Measurements from ENCODE around the gene APMAP.

The APMAP gene

DNA sequence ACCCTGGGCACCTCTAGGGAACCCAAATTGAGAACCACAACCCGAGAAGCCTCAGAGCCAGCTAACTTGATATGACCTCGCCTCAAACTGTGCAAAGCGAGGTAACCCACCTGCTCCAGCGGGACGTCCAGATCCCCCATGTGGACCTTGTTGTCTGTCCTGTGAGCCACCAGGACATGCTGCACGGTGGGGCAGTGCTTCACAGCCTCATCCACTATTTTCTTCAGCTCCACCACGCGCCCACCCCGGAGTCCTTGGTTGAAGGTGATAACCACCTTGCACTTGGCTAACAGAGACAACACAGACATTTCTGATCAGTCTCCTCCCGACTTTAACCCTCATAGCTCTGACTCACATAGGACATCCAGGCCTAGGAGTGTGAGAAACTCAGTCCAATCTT, 30.8 kb upstream of the APMAP start:
- DNase-seq: no peak

DNA sequence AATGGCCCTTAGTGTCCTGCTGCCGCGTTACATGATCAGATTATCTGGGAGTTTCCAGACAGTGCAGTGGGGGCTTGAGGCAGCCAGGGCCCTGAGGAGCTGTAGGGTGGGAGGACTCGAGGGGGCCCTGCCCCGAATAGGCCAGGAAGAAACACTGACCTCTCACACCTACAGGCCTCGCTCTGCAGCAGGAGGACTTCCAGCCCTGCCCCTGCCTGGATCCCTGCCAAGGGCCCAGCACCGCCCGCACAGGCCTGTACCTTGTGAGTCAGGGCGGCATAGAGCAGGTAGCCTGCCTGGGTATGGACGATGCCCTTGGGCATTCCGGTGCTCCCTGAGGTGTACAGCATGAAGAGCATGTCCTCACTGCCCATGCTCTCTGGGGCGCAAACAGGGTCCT, 30.1 kb upstream of the APMAP start:
- DNase-seq: no peak

DNA sequence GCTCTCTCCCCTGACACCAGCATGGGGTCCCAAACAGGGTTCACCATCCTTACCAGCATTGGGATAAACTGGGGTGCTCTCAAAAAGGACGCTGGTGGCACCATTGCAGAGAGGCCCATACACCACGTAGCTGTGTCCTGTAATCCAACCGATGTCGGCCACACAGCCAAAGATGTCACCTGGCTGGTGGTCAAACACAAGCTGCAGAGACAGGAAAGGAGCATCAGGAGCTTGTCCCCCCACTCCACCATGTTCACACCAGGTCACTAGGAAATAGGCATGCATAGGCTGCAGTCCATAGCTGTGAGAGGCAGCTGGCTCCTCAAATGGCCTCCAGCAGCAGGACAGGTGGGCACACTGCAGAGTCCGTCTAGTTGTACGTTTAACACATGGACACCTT, 28.8 kb upstream of the APMAP start:
- DNase-seq: no peak

DNA sequence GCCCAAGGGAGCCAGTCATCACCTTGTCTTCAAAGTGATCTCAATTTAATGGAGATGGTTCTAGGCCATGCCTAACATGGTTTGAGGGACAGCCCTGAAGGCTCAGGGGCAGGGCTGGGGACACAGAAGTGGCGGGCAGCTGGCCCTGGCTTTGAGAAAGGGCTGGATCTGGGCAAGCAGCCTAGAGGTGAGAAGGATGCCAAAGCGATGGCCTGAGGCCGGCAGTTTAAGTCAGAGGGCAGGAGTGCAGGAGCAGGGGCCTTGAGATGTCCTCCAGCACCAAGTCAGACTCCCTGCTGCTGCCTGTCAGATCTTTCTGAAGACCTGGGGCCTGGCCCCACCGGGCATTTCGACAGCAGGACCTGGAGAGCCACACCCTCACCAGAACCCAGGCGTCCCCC, 28.4 kb upstream of the APMAP start:
- DNase-seq: no peak

DNA sequence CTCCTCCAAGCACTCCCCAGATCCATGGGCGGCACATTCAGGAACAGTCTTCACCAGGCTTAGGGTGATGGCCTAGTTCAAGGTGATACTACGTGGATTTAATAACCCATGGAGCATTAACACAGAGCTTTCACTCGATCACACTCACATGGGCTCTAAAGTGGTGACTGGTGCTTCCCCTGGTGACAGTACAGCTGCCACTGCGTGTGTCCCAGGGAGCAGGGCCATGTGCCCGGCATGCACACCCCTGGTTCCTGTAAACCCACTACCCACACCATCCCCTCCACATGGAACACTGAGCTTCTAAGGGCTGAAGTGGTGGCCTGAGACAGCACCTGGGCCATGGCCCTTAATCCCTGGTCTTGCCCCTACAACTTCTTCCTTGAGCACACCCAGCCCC, 27.8 kb upstream of the APMAP start:
- DNase-seq: no peak

DNA sequence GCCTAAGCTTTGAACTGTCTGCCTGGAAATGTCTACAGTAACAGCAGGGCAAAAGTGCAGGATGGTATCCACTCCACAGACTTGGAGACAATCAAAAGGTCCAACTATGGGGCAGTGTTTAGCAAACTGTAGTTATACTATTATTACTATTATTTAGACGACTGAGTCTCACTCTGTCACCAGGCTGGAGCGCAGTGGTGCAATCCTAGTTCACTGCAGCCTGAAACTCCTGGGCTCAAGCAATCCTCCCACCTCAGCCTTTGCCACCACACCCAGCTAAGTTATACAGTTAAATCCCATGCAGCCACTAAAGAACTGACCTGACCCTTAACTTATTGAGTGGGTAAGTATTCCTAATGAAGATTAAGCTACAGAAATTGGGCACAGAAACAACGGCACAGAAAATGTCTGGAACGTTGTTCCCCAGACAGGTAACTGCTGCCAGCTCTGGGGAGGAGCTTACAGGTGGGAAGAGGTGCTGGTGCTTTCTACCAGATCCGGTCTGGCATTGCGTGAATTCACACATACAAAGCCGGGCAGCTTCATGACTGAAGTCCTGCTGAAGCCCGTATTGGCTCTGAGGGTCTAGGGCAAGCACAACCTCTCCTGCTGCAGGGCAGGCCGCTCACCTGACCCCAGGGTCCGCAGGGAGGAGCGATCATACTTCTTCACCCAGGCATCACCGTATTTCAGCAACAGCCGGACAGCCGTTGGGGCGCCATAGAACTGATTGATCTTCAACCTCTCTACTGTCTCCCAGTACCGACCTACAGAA, 27.0 kb upstream of the APMAP start:
- DNase-seq: no peak

DNA sequence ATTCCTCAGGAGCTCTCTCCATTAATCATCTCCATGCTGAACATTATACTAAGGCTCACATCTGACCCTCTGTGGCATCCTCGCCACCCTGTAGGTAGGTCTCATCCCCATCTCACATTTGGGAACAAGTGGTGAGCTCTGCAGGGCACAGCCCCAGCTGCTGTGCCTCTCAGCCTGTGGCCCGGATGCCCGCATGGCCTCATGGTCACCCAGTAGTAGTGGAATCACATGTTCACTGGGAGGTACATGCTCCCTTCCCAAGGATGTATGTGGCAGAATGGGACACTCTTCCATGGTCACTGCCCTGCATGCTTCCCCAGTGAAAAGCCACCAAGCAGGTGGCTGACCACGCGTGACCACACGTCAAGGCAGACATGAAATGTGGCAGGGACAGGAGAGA, 26.3 kb upstream of the APMAP start:
- DNase-seq: no peak

DNA sequence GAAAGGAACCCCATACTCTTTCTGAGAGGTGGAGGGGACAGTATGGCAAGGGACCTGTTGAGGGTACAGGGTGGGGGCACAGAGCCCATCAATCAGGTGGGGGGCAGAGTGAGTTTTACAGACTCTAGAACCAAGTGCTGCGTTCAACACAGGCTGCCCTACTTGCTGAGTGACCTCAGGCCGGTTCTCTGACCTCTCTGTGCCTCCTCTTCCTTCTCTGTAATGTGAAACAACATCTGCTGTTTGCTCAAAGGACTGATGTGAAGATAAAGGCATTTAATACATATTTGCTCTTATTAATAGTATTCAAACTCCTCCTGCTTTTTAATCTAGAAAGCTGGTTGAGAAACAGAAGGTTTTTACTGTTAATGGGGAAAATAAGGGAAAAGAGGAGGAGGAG, 25.9 kb upstream of the APMAP start:
- DNase-seq: no peak

DNA sequence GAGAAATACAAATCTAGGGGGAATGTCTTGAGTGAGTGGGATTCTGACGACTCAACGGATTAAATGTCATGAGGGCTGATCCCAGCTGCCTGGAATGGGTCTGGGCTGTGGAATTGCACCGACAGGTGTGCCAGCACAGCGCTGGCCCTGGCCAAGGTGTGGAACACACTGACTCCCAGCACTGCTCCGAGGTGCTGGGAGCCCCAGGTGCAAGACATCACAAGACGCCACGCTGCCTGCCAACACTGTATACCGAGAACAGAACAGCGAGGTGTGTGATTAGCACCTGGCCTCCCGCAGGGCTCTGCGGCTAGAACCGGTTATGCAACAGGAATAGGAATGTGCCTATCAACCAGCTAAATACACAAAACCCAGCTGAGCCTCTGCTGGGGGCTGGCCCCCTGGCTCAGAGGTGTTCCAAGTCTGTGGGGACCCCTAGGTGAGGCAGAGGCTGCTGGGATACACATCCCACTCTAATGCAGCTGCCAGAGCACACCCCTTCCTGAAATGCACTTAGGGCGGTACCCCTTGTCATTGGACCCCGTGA, 24.8 kb upstream of the APMAP start:
- no peak for DNase-seq

DNA sequence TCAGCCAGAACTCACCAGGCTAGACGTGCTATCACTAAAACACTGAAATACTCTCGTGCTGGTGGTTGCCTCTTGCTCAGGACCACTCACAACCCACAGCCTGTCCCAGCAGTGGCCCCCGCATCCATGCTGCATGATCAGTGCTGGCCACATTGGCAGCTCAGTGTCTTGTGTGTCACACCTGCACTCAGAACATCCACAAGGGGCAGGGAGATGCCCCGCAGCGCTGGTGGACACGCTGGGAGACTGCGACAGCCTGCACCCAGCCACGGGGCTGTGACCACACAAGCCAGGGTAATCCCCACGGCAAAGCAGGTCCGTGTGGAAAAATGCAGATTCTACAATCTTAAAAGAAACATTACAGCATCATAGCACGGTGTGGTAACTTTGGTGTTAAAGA, 23.9 kb upstream of the APMAP start:
- no peak for DNase-seq

DNA sequence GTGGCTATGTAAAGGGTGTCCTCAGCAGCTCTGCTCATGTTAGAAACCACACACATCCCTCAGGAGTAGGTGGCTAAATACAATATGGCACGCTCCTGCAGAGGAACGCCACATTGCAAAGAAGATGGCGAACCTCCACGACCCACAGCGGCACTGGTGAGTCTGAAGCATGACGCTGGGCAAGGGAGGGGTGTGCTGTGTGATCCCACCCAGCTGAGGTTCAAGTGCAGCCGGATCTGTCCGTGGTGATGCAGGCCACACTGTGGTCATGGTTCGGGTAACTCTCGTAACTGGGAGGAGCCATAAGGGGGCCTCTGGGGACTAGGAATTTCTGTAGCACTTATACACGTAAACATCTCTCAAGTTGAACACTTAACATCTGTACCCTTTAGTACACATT, 23.4 kb upstream of the APMAP start:
- DNase-seq: no peak

DNA sequence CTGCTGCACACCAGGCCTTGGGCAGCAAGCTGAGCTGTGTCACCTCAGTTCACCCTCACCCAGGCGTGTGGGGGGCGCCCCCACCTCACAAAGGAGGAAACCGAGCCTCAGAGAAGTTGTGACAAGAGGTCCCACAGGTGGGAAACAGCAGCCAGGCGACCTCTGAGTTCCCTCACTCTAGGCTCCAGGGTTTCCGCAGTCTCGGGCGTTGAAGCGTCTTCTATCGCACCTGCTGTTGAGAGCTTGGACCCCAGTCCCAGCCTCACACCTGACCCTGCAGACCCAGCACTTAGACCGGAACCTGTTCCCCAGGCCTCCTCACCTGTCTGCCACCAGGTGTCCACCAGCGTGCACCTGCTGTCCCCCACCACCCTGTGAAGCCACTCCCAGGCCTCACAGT, 22.3 kb upstream of the APMAP start:
- DNase-seq: no peak

DNA sequence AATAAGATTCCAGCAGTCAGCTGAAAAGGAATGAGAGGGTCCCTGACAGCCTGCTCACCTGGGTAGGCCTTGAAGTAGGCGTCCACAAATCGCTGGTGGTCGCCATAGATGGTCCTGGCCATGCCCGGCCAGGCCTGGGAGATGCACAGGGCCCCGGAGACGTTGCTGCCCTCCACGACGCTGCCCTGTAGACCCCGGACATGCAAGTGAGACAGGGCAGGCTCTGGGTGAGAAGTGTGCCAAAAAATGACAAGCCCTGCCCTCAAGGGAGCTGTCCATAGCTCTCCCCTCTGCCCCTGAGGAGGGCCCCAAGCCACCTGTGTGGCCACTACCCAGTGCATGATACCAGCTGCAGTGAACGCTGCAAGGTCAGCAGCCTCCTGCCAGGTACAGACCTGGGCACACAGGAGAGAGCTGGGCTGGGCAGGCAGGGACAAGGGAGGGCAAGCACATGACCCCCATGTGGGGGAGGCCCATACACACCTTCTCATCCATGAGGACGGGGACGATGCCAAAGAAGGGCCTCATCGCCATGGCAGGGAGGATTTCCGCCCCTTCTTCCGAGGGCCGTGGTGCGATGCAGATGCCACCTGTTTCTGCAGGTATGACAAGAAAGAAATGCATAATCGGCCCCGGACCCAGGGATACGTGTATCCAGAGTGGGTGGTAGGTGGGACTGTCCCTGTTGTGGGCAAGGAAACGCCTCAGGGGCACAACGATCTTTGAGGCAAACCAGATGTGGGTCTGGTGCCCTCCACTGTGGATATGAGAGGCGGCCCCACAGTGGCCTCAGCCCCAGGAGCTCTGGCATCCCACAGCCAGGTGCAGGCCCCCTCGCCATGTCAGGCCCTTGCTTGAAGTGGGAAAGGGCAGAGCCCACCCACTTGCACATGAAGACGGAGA, 21.2 kb upstream of the APMAP start:
- DNase-seq: no peak

DNA sequence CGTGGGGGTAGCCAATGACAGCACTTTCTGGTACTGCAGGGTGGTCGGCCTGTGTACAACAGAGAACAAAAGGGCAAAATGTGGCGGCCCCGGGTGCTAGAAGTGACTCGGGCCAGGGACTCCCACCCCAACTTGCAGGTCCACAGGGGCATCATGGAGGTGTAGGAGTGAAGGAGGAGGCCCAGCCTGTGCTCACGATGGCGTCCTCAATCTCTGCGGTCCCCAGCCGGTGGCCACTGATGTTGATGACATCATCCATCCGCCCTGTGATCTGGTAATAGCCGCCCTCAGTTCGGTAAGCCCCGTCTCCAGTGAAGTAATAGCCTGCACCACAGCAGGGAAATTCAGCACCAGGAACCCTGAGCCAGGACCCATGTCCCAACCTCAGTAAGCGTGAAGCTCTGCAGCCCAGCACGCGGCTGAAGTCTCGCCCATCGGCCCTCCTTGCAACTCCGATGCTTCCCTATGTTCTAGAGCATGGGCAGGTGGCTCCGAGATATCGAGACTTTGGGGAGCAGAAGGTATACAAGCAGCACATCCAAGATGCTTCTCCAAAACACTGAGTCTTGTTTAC, 20.2 kb upstream of the APMAP start:
- DNase-seq: no peak

DNA sequence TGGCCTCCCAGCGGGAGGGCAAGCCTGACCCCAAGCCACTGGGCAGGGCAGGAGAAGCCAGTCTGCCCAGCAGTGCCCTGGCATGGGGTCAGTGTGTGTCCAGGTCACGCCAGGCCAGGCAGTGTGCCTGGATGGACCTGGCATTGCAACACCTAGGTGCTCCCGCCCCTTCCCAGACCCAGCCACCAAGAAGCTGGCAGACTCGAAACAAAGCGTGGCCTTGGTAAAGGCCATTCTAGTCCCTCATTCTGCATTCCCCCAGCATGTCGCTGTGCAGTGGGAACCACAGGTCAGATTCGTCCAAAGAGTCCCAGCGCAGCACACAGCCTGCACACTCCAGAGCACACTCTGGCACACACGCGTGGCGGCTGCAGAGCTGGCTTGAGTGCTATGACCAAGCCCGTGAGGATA, 19.3 kb upstream of the APMAP start:
- no peak for DNase-seq

DNA sequence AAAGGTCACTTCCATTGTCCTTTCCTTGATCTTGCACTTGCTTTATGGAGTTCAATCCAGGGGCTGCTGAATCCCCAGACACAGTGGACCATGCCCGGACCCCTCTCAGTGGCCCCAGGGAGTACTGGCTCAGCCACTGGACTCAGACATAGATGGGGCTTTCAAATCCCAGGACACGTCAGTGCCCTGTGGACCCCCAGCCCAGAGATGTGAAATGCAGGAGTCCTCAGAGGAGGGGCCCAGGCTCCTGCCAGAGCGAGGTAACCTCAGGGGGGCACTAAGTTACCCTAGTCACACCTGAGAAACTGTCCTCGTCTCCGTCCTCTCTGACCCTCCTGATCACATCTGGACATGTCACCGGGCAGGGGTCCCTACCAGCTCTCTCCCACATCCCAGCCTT, 18.7 kb upstream of the APMAP start:
- no peak for DNase-seq

DNA sequence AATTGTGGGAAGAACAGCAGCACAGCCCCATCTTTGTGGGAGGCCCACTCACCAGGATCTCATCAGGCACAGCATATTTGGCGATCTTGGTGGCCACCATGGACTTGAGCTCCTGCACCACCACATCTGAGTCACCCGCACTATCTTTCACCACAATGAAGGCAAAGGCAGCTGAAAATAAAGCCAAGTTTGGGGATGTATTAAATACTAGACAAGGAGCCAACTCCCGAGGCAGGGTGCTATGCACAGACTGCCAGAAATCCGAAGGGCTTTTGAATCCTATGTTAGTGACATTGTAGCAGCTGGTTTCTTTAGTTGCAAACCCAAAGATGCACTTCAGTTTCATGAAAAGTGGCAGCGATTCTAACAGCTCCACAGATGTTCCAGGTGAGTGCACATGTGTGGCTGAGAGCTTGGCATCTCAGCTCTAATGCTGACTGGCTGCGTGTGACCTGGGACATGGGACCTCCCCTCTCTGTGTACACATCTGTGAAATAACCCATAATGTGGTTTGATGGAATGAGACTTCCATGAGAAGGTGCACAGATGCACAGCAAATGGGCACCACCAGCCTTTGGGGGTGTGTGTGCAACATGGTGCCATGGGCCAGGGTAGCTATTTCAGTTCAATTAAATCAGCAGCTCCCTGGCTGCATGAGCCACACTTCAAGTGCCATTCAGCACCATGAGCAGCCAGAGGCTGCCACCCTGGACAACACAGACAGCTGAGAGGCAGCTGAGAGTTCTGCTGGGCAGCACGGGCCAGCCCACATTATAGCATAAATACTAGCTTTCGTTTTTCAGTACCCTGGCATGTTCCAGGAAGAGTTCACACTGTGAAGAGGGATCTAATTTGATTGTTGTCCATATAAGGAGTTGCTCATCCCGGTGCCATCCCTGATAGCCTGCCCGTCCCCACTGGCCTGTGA, 16.9 kb upstream of the APMAP start:
- DNase-seq: no peak

DNA sequence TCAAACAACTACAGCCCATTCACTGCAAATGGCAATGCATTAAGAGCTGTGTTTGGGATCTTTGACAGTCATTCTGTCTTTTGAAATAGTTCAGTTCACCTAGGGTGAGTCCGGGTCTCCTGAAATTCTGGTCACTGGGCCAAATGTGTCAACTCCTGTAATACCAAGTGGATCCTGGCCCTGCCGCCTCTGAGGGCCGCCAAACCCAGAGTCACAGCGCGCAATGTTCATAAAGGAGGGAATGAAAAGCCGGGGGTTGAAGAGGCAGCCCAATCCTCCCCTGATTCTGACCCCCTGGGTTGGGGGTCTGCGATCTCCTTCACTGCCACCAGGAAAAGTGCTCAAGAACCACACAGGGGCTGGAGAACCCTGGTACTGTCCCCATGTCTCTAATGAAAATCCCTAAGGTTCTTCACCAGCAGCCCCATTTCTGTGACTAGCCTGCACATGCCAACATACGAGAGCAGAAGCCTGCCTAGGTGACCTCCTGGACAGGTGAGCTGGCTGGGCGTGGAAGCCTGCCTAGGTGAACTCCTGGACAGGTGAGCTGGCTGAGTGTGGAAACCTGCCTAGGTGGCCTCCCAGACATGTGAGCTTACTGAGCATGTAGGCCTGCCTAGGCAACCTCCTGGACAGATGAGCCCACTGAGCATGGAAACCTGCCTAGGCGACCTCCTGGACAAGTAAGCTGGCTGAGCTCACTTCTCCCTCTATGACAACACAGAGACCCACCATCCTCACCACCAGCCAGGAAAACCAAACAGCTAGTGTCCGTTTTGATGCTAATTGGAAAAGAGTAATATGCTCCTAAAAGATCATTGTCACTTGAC, 16.1 kb upstream of the APMAP start:
- DNase-seq: no peak

DNA sequence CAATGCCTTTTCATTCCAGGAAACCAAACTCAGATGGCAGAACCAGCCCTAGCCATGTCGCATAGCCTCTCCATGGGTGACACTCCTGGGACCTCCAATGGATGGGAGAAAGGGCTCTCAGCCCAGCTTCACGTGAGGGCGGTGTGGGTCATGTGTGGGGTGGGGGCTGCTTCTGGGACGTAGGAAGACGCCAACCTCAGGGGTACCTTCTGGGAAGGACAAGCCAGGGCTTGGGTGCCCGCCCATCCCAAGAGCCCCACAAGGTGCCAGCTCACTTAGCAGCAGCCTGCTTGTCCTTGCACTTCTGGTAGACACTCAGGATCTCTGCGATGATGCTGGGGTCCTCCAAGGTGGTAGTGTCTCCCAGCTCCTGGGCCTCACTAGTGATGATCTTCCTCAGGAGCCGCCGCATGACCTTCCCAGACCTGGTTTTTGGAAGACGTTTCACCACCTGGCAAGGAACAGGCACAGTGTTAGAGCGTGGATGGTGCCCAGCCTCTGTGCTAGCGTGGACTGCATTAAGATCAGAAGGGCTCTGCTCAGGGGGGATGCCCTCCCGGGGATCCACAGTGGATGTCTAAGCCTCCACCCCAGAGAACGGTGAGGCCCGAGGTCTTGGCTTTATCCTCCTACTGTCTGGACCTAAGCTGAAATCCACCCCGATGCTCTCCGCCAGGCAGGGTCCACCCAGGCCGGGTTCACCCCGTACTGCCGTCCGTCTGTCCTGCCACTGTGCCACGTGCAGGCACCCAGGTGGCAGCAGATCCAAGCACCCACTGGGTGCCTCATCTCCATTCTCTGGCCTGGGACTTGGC, 15.1 kb upstream of the APMAP start:
- no peak for DNase-seq

DNA sequence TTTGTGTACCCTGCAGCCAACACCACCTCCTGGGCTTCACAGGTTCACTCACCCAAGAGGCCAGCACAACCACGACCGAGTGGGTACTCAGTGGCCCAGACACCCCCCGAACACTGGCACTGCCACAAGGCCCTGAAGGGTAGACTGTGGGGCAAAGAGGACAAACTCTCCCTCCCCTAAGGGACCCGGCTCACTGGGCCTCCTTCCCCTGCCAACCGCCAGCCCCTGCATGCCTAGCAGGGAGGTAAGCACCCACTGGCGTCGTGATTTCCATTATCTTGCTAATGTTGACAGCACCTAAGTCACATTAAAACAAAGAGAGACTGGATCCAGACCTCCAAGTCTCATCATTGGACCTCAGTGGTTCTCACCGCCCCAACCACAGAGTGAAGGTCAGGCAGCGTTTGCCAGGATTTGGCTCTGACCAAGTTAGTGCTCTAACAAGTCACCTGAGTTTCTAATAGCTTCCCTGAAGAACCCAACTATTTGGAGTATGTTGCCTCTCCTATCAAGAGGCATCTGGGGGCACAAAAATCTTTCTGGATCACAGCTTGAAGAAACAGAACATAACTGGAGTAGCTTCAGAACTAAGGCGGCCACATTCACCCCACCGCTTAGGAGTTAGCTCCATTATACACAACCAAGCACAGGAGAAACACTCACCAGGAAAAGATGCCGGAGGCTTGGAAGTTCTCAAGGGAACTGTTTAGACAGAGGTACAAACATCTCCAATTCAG, 14.0 kb upstream of the APMAP start:
- no peak for DNase-seq

All from NCI-H1694 treated with DMSO at 0.1 percent for 48 hours (cell line).